GM12878 (cell line): Measurements from ENCODE around the gene SCAND1. TPM values are rescaled to one million over a fixed set of nuclear protein-coding genes. Genes with fewer than 3 reads are reported as not detected.

Experiments used
- ATAC-seq: fragments of 200-7000 bp; cut with Tn5 transposase; 3 replicates; pipeline ENCODE4 v1.9.1; 2020; ENCODE audit warnings: mild to moderate bottlenecking, moderate library complexity
- BruUV-seq: library from RNA; stranded (reverse); fragments of 400-500 nt; replicated peaks from 2 replicates; lab custom pipeline; 2021; lab: Mats Ljungman, UMichigan
- CTCF ChIA-PET: fragments of 300-600 bp; sonication (Branson Sonifier 250); formaldehyde crosslinking; extraction: SDS; loops from one replicate; lab custom pipeline; 2021; ENCODE audit warnings: inconsistent platforms; lab: Yijun Ruan, JAX
- POLR2A ChIA-PET: fragments of 350-600 bp; formaldehyde crosslinking; extraction: SDS; loops from one replicate; lab custom pipeline; 2021; ENCODE audit warnings: inconsistent platforms; lab: Charles Lee
- RAD21 ChIA-PET: fragments of 300-600 bp; sonication (Branson Sonifier 250); formaldehyde crosslinking; loops from one replicate; lab custom pipeline; 2023; ENCODE audit warnings: antibody characterized with exemption; ENCODE audit not compliant: unreplicated experiment; lab: Charles Lee
- SMC1A ChIA-PET: fragments of 300-600 bp; sonication (Branson Sonifier 250); formaldehyde crosslinking; loops from one replicate; lab custom pipeline; 2023; ENCODE audit not compliant: unreplicated experiment, uncharacterized antibody; lab: Charles Lee
- DNase-seq: peaks from one replicate; pipeline ENCODE4 v3.0.0-alpha.2; 2011; ENCODE audit warnings: low read depth, low spot score
- FAIRE-seq: peaks from 3 replicates; lab custom pipeline; 2011; peaks lifted over from hg19 to GRCh38; lab: Jason Lieb, UNC
- H2AFZ ChIP-seq: 2 replicates; pipeline ENCODE4 v1.6.0; 2011; ENCODE audit warnings: low read depth, low read length, control low read depth; ENCODE audit not compliant: control insufficient read depth
- H3K27ac ChIP-seq: 2 replicates; pipeline ENCODE4 v1.5.1; 2011; ENCODE audit warnings: control low read depth; ENCODE audit not compliant: control insufficient read depth, insufficient read depth
- H3K27me3 ChIP-seq, 2 experiments: replicated peaks in 1 of 2; 2 replicates each; pipeline versions ENCODE4 v1.6.0 to v1.6.1; 2011; ENCODE audit warnings: low read length in 1 of 2; ENCODE audit not compliant: control insufficient read depth in 2 of 2, insufficient read depth in 2 of 2
- H3K36me3 ChIP-seq, 2 experiments: 2 replicates each; pipeline ENCODE4 v1.5.1; 2011; ENCODE audit warnings: low read length in 1 of 2; ENCODE audit not compliant: control insufficient read depth in 2 of 2, insufficient read depth in 2 of 2
- H3K4me1 ChIP-seq: 2 replicates; pipeline ENCODE4 v1.6.1; 2011; ENCODE audit warnings: mild to moderate bottlenecking, low read length, moderate library complexity, mixed read lengths; ENCODE audit not compliant: control insufficient read depth, insufficient read depth
- H3K4me2 ChIP-seq: 2 replicates; pipeline ENCODE4 v1.6.0; 2011; ENCODE audit warnings: control low read depth; ENCODE audit not compliant: control insufficient read depth, insufficient read depth
- H3K4me3 ChIP-seq: fragments of 200-600 bp; sonication (generic); 2 replicates; pipeline ENCODE4 v1.5.1; 2016
- H3K79me2 ChIP-seq: 2 replicates; pipeline ENCODE4 v1.6.0; 2011; ENCODE audit warnings: low read length; ENCODE audit not compliant: control insufficient read depth, insufficient read depth
- H3K9ac ChIP-seq: 2 replicates; pipeline ENCODE4 v1.8.0; 2011; ENCODE audit warnings: low read length, control low read depth, mixed read lengths; ENCODE audit not compliant: control insufficient read depth, insufficient read depth
- H3K9me3 ChIP-seq: replicated peaks from 3 replicates; pipeline ENCODE4 v1.5.1; 2011; ENCODE audit warnings: mild to moderate bottlenecking, low read length; ENCODE audit not compliant: control insufficient read depth, insufficient read depth
- H4K20me1 ChIP-seq: 2 replicates; pipeline ENCODE4 v1.6.0; 2011; ENCODE audit not compliant: control insufficient read depth, insufficient read depth
- ASH2L ChIP-seq: fragments of 300-600, 200-600 bp; sonication (generic); IDR thresholded peaks from 2 replicates; pipeline ENCODE4 v1.6.1; 2017; ENCODE audit warnings: low read depth, mild to moderate bottlenecking, borderline replicate concordance
- CHD1 ChIP-seq: IDR thresholded peaks from 2 replicates; pipeline ENCODE4 v1.6.1; 2012; ENCODE audit warnings: low read depth, low read length, improper control_type of control experiment
- EED ChIP-seq: sonication (generic); IDR thresholded peaks from 2 replicates; pipeline ENCODE4 v1.6.1; 2016; ENCODE audit warnings: antibody characterized with exemption, low read depth
- ETV6 ChIP-seq, 2 experiments: fragments of 450-650 bp in 1 of 2; IDR thresholded peaks in 1 of 2; conservative IDR thresholded peaks in 1 of 2; 2 replicates each; pipeline ENCODE4 v1.6.1; 2014; ENCODE audit warnings: antibody characterized with exemption in 1 of 2, borderline replicate concordance in 1 of 2, low read depth in 1 of 2, mild to moderate bottlenecking in 1 of 2, moderate library complexity in 1 of 2
- FOXM1 ChIP-seq: IDR thresholded peaks from 2 replicates; pipeline ENCODE4 v1.6.1; 2012; ENCODE audit warnings: low read depth, mild to moderate bottlenecking, inconsistent platforms, low read length, moderate library complexity
- GABPA ChIP-seq: IDR thresholded peaks from 2 replicates; pipeline ENCODE4 v1.6.1; 2014; ENCODE audit warnings: antibody characterized with exemption, low read depth, mild to moderate bottlenecking, inconsistent platforms
- JUND ChIP-seq: IDR thresholded peaks from 2 replicates; pipeline ENCODE4 v1.6.1; 2012; ENCODE audit warnings: low read depth, mild to moderate bottlenecking, low read length, improper control_type of control experiment, moderate library complexity
- KAT2A ChIP-seq: conservative IDR thresholded peaks from 2 replicates; pipeline ENCODE4 v1.6.1; 2011; ENCODE audit warnings: low read depth, low read length; ENCODE audit not compliant: control insufficient read depth
- LARP7 ChIP-seq: fragments of 450-650 bp; IDR thresholded peaks from 2 replicates; pipeline ENCODE4 v1.6.1; 2017; ENCODE audit warnings: mild to moderate bottlenecking
- NFIC ChIP-seq: IDR thresholded peaks from 2 replicates; pipeline ENCODE4 v1.6.1; 2012; ENCODE audit warnings: low read depth, mild to moderate bottlenecking, inconsistent platforms, low read length, moderate library complexity
- PML ChIP-seq: IDR thresholded peaks from 2 replicates; pipeline ENCODE4 v1.6.1; 2012; ENCODE audit warnings: low read length, inconsistent platforms
- RBBP5 ChIP-seq: fragments of 200-600 bp; sonication (generic); conservative IDR thresholded peaks from 2 replicates; pipeline ENCODE4 v1.6.1; 2016
- RFX5 ChIP-seq: IDR thresholded peaks from 2 replicates; pipeline ENCODE4 v1.6.1; 2011; ENCODE audit warnings: low read depth, low read length, improper control_type of control experiment
- SPI1 ChIP-seq: IDR thresholded peaks from 2 replicates; pipeline ENCODE4 v1.6.1; 2011; ENCODE audit warnings: low read depth, mild to moderate bottlenecking, low read length, moderate library complexity, borderline replicate concordance; ENCODE audit not compliant: insufficient read depth
- SREBF1 ChIP-seq: IDR thresholded peaks from 2 replicates; pipeline ENCODE4 v1.6.1; 2012; ENCODE audit warnings: mild to moderate bottlenecking, low read length
- SREBF2 ChIP-seq: IDR thresholded peaks from 2 replicates; pipeline ENCODE4 v1.6.1; 2012; ENCODE audit warnings: mild to moderate bottlenecking, low read length
- TCF7 ChIP-seq: IDR thresholded peaks from 2 replicates; pipeline ENCODE4 v1.6.1; 2014; ENCODE audit warnings: antibody characterized with exemption, borderline replicate concordance
- WGBS: methylation state at CpG from one replicate; pipeline ENCODE4 v1.1.6; 2016; ENCODE audit warnings: low lambda C conversion rate; ENCODE audit not compliant: insufficient replicate concordance, insufficient coverage; ENCODE audit errors: missing lambda C conversion rate; 5-methylcytosine and 5-hydroxymethylcytosine counted together
- in situ Hi-C: fragments of 300-500 bp; cut with MboI; formaldehyde crosslinking; loops from 9 replicates; pipeline ENCODE4 v1.14.3; 2018; ENCODE audit warnings: mixed read lengths
- intact Hi-C: fragments of 100-400 bp; cut with micrococcal nuclease; formaldehyde crosslinking; loops from one replicate; pipeline ENCODE4 v1.14.2; 2022; ENCODE audit not compliant: unreplicated experiment
- polyA plus RNA-seq, 11 experiments: library from polyadenylated mRNA; depleted of rRNA in 4 of 11; unstranded in 6 of 11; stranded (reverse) in 5 of 11; fragments of >200 nt; fragmentation: Nextera tagmentation in 4 of 11; fragmentation: Illumina TruSeq in 1 of 11; extraction: Ambion mirVana in 4 of 11; extraction: Trizol in 1 of 11; gene quantifications; 1 replicate in 1 of 11; 2 replicates in 10 of 11; pipeline versions ENCODE4 v1.2.1 to v1.2.3, GENCODE V29; 2011 to 2016; ENCODE audit warnings: inconsistent platforms in 2 of 11, missing spikeins in 2 of 11, low read depth in 1 of 11
- total RNA-seq, 4 experiments: library from RNA; depleted of rRNA in 3 of 4; stranded (reverse); fragments of >200 nt in 3 of 4; fragmentation: Illumina TruSeq in 1 of 4; extraction: Trizol in 1 of 4; gene quantifications; 2 replicates each; pipeline versions ENCODE4 v1.2.1 to v1.2.3, GENCODE V29; 2013 to 2021
- TF ChIP-seq, protein P1 (sequence below): fragments of 450-650 bp; formaldehyde crosslinking; IDR thresholded peaks from 2 replicates; pipeline ENCODE4 v1.5.0; 2022; ENCODE audit warnings: mild to moderate bottlenecking, missing genetic modification characterization

SCAND1 gene
- total and polyA plus RNA-seq, 10 of the 15 experiments (the other 5 are each of a cell fraction or from before 2014, with no cell fraction given) = 0.08 to 117 (median 25.9) TPM

DNA sequence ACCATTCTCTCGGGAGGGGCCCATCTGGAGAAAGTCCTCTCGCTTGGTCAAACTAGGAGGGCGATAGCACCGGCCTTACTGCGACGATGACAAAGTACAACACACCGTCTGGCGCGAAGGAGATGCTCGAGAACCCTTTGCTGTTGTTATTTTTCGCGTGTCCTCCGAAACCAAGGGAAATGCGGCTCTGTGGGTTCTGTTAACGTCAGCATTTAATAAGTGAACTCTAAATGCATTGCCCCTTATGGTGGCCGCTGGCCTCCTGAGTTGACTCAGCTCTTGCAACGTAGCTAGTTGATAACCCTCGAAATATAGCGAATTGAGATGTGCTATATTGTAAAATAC, 577 bp upstream of the SCAND1 start (continued):
- TF ChIP-seq, protein P1, sequence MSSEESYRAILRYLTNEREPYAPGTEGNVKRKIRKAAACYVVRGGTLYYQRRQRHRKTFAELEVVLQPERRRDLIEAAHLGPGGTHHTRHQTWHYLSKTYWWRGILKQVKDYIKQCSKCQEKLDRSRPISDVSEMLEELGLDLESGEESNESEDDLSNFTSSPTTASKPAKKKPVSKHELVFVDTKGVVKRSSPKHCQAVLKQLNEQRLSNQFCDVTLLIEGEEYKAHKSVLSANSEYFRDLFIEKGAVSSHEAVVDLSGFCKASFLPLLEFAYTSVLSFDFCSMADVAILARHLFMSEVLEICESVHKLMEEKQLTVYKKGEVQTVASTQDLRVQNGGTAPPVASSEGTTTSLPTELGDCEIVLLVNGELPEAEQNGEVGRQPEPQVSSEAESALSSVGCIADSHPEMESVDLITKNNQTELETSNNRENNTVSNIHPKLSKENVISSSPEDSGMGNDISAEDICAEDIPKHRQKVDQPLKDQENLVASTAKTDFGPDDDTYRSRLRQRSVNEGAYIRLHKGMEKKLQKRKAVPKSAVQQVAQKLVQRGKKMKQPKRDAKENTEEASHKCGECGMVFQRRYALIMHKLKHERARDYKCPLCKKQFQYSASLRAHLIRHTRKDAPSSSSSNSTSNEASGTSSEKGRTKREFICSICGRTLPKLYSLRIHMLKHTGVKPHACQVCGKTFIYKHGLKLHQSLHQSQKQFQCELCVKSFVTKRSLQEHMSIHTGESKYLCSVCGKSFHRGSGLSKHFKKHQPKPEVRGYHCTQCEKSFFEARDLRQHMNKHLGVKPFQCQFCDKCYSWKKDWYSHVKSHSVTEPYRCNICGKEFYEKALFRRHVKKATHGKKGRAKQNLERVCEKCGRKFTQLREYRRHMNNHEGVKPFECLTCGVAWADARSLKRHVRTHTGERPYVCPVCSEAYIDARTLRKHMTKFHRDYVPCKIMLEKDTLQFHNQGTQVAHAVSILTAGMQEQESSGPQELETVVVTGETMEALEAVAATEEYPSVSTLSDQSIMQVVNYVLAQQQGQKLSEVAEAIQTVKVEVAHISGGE (CRISPR knock-in tag) = no peak
- TF ChIP-seq RFX5 (no peak), SPI1 (no peak), CHD1 (0 out of 2 replicates have a peak, but pooled peaks have one; percentile 29)

DNA sequence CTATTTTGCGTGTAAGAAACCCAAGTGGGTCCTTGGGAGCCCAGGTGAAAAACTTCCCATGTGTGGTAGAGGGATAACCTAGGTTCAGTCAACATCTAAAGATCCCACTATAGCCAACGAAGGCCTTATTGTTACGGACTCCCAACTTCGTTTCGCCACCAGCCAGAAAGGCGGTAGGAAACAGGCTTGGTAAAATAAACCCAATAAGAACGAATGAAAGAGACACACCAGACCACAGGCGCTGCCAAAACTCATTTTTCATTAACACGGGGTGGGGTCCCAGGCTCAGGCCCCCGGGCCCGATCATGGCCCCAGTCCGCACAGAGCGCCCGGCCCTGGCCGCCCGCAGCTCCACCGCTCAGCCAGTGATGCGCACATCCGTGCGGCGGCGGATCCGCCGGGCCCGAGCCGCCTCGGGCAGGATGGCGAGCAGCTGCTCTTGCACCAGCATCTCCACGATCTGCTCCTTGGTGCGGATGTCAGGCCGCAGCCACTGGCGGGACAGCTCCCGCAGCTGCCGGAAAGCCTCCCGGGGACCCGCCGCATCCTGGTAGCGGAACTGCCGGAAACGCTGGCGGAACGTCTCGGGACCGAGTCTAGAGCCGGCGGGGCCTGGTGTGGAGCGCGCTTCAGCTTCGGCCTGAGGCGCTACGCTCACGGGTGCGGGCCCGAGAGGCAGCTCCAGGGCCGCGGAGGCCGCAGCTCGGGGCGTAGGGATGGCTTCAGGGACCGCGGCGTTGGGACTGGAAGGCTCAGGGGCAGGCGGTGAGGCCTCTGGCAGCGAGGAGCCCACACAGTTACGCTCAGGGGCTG, 709 bp downstream of the SCAND1 start:
- intact Hi-C loops = loop anchor here (1.0 to 2.0 kb wide), 2 partner anchors 211 to 337 kb away; partner anchors contain the start of gene RBM39
- peak; percentile 58 for ATAC-seq
- ChIA-PET CTCF (interaction anchor here (0.6 to 4.4 kb wide), 38 partner anchors 9 to 652 kb away, joined by 3 to 27 read pairs (median 4); partner anchors contain the start of genes CEP250, RAB5IF, RBM39 and SPAG4), POLR2A (interaction anchor here (0.5 to 3.8 kb wide), 25 partner anchors 12 to 1310 kb away, joined by 3 to 40 read pairs (median 4); partner anchors contain the start of genes AAR2, ERGIC3, PHF20 and RBM39), RAD21 (interaction anchor here (0.5 to 3.1 kb wide), 21 partner anchors 17 to 793 kb away, joined by 3 to 33 read pairs (median 3); partner anchors contain the start of genes NDRG3, PHF20, RBM39 and SPAG4), SMC1A (interaction anchor here (0.5 to 3.0 kb wide), 18 partner anchors 9 to 1622 kb away, joined by 3 to 17 read pairs (median 4); partner anchors contain the start of genes CEP250, PHF20, RBM39 and SPAG4)
- BruUV-seq = TSS peak; percentile 85
- DNase-seq = no peak
- Histone ChIP-seq H4K20me1 (no peaks in the 10 kb centered on the region), H3K27ac (peak overlapping the region; percentile 96), H3K4me2 (peak overlapping the region; percentile 78), H3K79me2 (peaks cover 23% of the 10 kb centered on the region), H3K4me1 (peaks cover 3% of the 10 kb centered on the region), H3K4me3 (peak overlapping the region; percentile 91), H3K27me3 (no peaks in the 10 kb centered on the region), H3K9me3 (no peaks in the 10 kb centered on the region), H3K36me3 (no peaks in the 10 kb centered on the region), H3K9ac (peak overlapping the region; percentile 96), H2AFZ (peak overlapping the region; percentile 77)
- FAIRE-seq = no peak
- under 1% methylated on average over 65 of the region's 65 CpGs for WGBS
- in situ Hi-C loops = no loop called here
- no peak for TF ChIP-seq FOXM1
- TF ChIP-seq KAT2A = no peak
- peak; percentile 69 for TF ChIP-seq LARP7
- 0 out of 2 replicates have a peak, but pooled peaks have one; percentile 13 for TF ChIP-seq ASH2L
- no peak for TF ChIP-seq SREBF2
- TF ChIP-seq EED = no peak
- no peak for TF ChIP-seq PML
- TF ChIP-seq GABPA = no peak
- no peak for TF ChIP-seq RBBP5
- TF ChIP-seq ETV6 (conservative IDR thresholded peaks at IDR 0.05 in 1 of 2, IDR thresholded peaks at IDR 0.05 in 1 of 2; ENCODE audit: borderline replicate concordance in 1 of 2, low read depth in 1 of 2) = 0 out of 4 replicates have a peak, but pooled peaks of 1 of the 2 experiments have one; percentile 20
- TF ChIP-seq NFIC = no peak
- no peak for TF ChIP-seq JUND
- no peak for TF ChIP-seq TCF7
- no peak for TF ChIP-seq SREBF1
